BE2C (cell line): ENCODE results near the gene COL25A1.
"Not testable (repeated sequence)": the region's sequence is repeated elsewhere in the genome, so short reads cannot be mapped to it uniquely, and the experiment has no call there.

Source experiments
- DNase-seq: peaks from one replicate; pipeline ENCODE4 v3.0.0-alpha.2; 2020
- H3K27me3 ChIP-seq: fragments of 250-450 bp; sonication (Bioruptor Pico); 2 replicates; pipeline ENCODE4 v1.5.1; 2020; ENCODE audit warnings: mild to moderate bottlenecking
- H3K36me3 ChIP-seq: fragments of 250-450 bp; sonication (Bioruptor Pico); 2 replicates; pipeline ENCODE4 v1.5.1; 2020; ENCODE audit warnings: mild to moderate bottlenecking
- H3K4me1 ChIP-seq: fragments of 250-450 bp; sonication (Bioruptor Pico); 2 replicates; pipeline ENCODE4 v1.5.1; 2020
- H3K4me3 ChIP-seq: 2 replicates; pipeline ENCODE4 v1.5.1; 2011; ENCODE audit warnings: low read depth, low read length
- H3K9me3 ChIP-seq: fragments of 250-450 bp; sonication (Bioruptor Pico); 2 replicates; pipeline ENCODE4 v1.5.1; 2020
- CTCF ChIP-seq: IDR thresholded peaks from 2 replicates; pipeline ENCODE4 v1.5.1; 2012; ENCODE audit warnings: mild to moderate bottlenecking, low read depth, low read length

COL25A1 gene

GRCh38 chr4:109146499-109146898 is 156.0 kb downstream of the COL25A1 start:
- no peaks in the 10 kb centered on the region for H3K27me3 ChIP-seq
- H3K36me3 ChIP-seq, result no peaks in the 10 kb centered on the region
- no peaks in the 10 kb centered on the region for H3K9me3 ChIP-seq
- no peak for TF ChIP-seq CTCF
- H3K4me1 ChIP-seq, result no peaks in the 10 kb centered on the region
- H3K4me3 ChIP-seq, result no peak overlapping the region
- no peak for DNase-seq

GRCh38 chr4:109138125-109138524 is 164.3 kb downstream of the COL25A1 start:
- not testable (repeated sequence) for H3K9me3 ChIP-seq, H3K4me3 ChIP-seq, H3K36me3 ChIP-seq, H3K27me3 ChIP-seq, DNase-seq, H3K4me1 ChIP-seq

GRCh38 chr4:109134921-109135320 is 167.5 kb downstream of the COL25A1 start:
- no peak for DNase-seq
- no peak overlapping the region for H3K4me3 ChIP-seq
- no peak for TF ChIP-seq CTCF
- no peaks in the 10 kb centered on the region for H3K27me3 ChIP-seq
- no peaks in the 10 kb centered on the region for H3K36me3 ChIP-seq
- H3K4me1 ChIP-seq, result no peaks in the 10 kb centered on the region
- no peaks in the 10 kb centered on the region for H3K9me3 ChIP-seq

DNA sequence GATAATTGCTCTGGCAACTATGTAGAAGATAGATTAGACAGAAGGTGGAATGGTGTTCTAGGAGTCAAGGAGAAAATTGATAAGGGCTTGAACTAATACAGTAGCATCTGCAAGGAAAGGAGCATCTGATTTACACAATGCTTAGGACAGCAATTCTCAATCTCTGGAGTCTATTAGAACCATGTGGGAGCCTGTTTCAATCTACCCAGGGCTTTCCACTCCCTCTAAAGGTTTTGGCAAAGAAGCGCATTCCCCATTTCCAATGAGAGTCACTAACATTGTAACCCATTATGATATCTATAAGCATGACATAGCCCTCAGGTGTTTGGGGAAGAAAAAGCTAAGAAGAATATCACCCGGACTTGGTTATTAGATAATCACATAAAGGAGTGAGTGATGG is 168.2 kb downstream of the COL25A1 start:
- Histone ChIP-seq H3K36me3 (no peaks in the 10 kb centered on the region), H3K4me1 (no peaks in the 10 kb centered on the region), H3K9me3 (no peaks in the 10 kb centered on the region), H3K4me3 (no peak overlapping the region), H3K27me3 (no peaks in the 10 kb centered on the region)
- DNase-seq, result no peak
- TF ChIP-seq CTCF, result no peak

DNA sequence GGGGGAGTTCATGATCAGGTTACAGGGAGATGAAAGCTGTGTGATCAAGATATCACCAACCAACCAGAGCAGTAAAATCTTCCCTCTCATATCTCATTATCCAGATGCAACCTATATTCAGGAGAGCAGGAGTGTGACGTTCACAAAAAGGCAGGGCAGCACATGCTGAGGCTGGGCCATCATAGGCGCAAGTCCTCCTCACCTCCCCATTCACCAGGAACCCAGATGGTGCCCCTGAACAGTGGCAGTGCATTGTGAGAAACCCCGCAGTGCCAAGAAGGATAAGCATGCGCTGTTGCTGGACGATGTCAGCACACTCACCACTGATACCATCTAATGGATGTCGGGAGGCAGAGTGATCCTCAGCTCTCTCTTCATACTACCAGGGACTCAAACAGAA is 170.9 kb downstream of the COL25A1 start:
- TF ChIP-seq CTCF, result no peak

GRCh38 chr4:109128589-109128988 is 173.9 kb downstream of the COL25A1 start:
- Histone ChIP-seq H3K4me3 (no peak overlapping the region), H3K27me3 (no peaks in the 10 kb centered on the region), H3K9me3 (no peaks in the 10 kb centered on the region), H3K36me3 (no peaks in the 10 kb centered on the region), H3K4me1 (no peaks in the 10 kb centered on the region)
- no peak for DNase-seq
- no peak for TF ChIP-seq CTCF

More for the DNA sequence above, 170.9 kb downstream of the COL25A1 start:
- Histone ChIP-seq H3K9me3 (no peaks in the 10 kb centered on the region), H3K4me1 (no peaks in the 10 kb centered on the region), H3K27me3 (no peaks in the 10 kb centered on the region), H3K36me3 (no peaks in the 10 kb centered on the region), H3K4me3 (no peak overlapping the region)
- no peak for DNase-seq

GRCh38 chr4:109127866-109128265 is 174.6 kb downstream of the COL25A1 start:
- no peak for TF ChIP-seq CTCF
- DNase-seq, result no peak
- no peaks in the 10 kb centered on the region for H3K4me1 ChIP-seq
- no peaks in the 10 kb centered on the region for H3K9me3 ChIP-seq
- no peaks in the 10 kb centered on the region for H3K36me3 ChIP-seq
- H3K4me3 ChIP-seq, result no peak overlapping the region
- no peaks in the 10 kb centered on the region for H3K27me3 ChIP-seq
